HUDEP-2 (cell line): ENCODE results near the gene SCUBE3.
A peak's percentile ranks its signal among the peaks of the same experiment; 100 is the strongest.

Experiments used
- DNase-seq, 76 experiments: peaks; one replicate each; lab custom pipeline; 2025; ENCODE audit not compliant: unreplicated experiment in 76 of 76; lab: John Stamatoyannopoulos, UW

The SCUBE3 gene

GRCh38 chr6:35296931-35297600 is 83.3 kb downstream of the SCUBE3 start:
- DNase-seq = no peak

GRCh38 chr6:35297601-35298481 is 84.1 kb downstream of the SCUBE3 start, which contains the start of gene DEF6:
TSS of gene DEF6 (plus strand) at chr6:35297818. CDS start at chr6:35297857, 39 bp downstream.
- DNase-seq = peak in 73 of 76 experiments; percentile 49 to 91 (median 78)

- no peak for DNase-seq
These were observed 84.9 kb downstream of the SCUBE3 start for GRCh38 chr6:35298625-35299140.

- DNase-seq = peak in 1 of 76 experiments; percentile 23
These were observed 85.9 kb downstream of the SCUBE3 start for GRCh38 chr6:35299674-35300073.

GRCh38 chr6:35300848-35301247 is 87.1 kb downstream of the SCUBE3 start:
- DNase-seq = peak in 12 of 76 experiments; percentile 8 to 37 (median 19)
